Measurements from ENCODE around the gene SLC22A23. TPM values are rescaled to one million over a fixed set of nuclear protein-coding genes. Genes with fewer than 3 reads are reported as not detected.

Gene SLC22A23
- total RNA-seq, 1 experiment from 2014 or later: 2.7 TPM

DNA sequence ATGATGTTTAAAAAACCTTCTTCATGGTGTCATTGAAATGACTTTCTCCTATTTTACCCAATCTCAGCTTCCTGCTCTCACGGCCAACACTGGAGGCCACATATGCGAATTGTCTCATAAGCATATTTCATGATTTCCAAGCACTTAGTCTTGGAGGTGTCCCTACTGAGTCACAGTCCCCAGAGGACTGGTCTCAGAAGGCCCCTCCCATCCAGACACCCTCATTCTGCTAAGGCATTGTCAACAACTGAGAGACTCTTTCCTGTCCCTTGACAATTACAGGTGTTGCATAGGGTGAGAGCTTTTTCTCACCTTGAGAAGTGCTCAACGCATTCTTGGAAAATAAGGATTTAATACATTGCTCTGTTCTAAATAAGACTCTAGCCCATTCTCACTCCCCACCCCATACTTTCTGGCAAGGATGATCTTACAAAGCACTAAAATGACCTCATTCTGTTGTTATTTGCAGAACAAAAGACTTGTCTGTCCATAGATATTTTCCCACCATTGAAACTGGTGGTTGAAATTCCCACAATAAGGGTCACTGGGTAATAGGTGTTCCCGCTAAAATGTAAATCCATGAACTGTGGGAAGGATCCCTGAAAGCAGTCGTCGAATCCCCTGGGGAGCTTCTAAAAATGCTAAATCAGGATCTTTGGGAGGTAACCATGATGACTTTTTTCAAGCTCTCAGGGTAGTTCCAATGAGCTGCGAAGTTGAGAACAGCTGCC is 32.3 kb upstream of the SLC22A23 start:
- H3K4me1 ChIP-seq (replicated peaks): peaks cover 17% of the 10 kb centered on the region
- DNase-seq (ENCODE audit: low read depth in 1 of 2, low spot score in 2 of 2): peak; percentile 56 to 88
- H3K9me3 ChIP-seq (replicated peaks): 0 out of 2 replicates have a peak, but pooled peaks cover 4% of the 10 kb centered on the region
- no peak overlapping the region for H3K4me3 ChIP-seq
- H3K27me3 ChIP-seq (replicated peaks): no peaks in the 10 kb centered on the region
- no peaks in the 10 kb centered on the region for H3K36me3 ChIP-seq
- peak overlapping the region; percentile 74 for H3K27ac ChIP-seq

DNA sequence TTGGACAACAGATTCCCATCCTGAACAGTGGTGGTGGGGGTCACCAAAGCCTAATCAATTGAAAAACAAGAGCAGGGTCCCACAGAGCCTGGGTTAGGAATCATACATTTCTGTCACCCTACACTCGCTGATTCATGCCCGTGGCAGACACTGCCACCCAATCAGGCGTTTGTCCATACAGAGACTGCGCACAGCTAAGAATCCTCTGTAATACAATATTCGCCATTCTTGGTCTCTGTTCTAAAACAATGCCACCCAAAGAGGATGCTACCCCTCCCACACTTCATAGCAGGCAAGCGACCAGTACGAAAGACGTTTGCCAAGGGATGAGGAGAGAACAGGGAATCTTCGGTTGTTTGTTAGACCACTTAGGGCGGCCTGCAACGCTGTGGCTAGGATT is 28.1 kb upstream of the SLC22A23 start:
- H3K36me3 ChIP-seq: no peaks in the 10 kb centered on the region
- H3K9me3 ChIP-seq (replicated peaks): peaks cover 8% of the 10 kb centered on the region
- H3K4me1 ChIP-seq (replicated peaks): peaks cover 25% of the 10 kb centered on the region
- no peaks in the 10 kb centered on the region for H3K27me3 ChIP-seq (replicated peaks)
- H3K27ac ChIP-seq: no peak overlapping the region
- H3K4me3 ChIP-seq: no peak overlapping the region
- DNase-seq (ENCODE audit: low read depth in 1 of 2, low spot score in 2 of 2): no peak

DNA sequence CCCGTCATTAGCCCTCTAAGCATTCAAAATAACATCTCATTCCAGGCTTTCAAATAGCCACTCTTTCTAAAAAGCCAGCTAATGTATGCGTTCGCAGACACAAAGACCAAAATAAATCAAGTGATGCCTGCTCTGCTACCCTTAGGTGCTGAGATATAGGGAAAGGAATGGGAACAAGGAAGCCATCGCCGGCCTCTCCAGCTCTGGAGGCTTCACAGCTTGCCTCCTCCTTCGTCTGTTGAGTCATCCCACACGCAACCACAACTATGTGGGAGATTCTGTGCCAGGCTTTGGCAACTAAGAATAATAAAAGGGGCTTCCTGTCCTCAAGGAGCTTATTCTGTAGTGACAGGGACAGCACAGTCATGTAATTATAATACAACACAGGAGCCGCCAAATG is 27.3 kb upstream of the SLC22A23 start:
- H3K4me3 ChIP-seq: no peak overlapping the region
- H3K36me3 ChIP-seq: no peaks in the 10 kb centered on the region
- H3K27ac ChIP-seq: no peak overlapping the region
- H3K27me3 ChIP-seq (replicated peaks): no peaks in the 10 kb centered on the region
- H3K9me3 ChIP-seq (replicated peaks): peaks cover 13% of the 10 kb centered on the region
- peak in 1 of 2 experiments; percentile 24 for DNase-seq (ENCODE audit: low read depth in 1 of 2, low spot score in 2 of 2)
- peaks cover 17% of the 10 kb centered on the region for H3K4me1 ChIP-seq (replicated peaks)

DNA sequence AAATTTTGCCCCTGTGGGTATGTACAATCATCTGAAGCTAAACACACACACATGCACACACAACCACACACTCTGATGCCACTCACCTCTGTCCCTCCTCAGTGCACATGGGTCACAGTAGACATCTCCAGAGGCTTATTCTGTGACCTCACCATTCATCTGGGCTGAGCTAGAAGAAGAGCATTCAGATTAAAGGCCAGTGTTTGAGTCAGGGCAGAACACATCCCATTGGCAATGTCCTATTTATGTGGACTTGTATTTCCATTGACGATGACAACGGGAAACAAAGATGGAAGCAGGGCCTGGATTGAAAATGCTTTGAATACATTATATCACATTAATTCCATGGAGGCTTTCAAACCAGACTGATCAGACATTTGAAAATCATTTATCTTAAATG is 26.8 kb upstream of the SLC22A23 start:
- H3K9me3 ChIP-seq (replicated peaks): peaks cover 13% of the 10 kb centered on the region
- peaks cover 12% of the 10 kb centered on the region for H3K4me1 ChIP-seq (replicated peaks)
- H3K27me3 ChIP-seq (replicated peaks): no peaks in the 10 kb centered on the region
- H3K4me3 ChIP-seq: no peak overlapping the region
- H3K27ac ChIP-seq: no peak overlapping the region
- H3K36me3 ChIP-seq: no peaks in the 10 kb centered on the region
- no peak for DNase-seq (ENCODE audit: low read depth in 1 of 2, low spot score in 2 of 2)

DNA sequence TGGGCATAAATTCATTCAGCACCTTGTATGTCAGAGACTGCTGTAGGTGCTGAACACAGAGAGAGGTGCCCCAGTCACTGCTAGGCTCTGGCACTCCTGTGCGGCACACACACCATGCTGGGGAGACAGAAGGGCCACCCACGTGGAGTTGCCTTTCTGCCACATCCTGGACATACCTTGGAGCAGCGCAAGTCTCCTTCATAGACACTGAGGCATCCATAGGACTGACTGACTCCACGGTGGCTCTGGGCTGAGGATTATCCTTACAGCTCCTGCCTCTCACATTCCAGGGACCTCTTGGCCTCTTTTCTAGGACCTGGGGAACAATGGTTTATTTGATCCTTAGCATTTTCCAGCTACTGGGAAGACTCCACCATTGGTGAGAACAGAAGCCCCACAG is 26.0 kb upstream of the SLC22A23 start:
- no peak overlapping the region for H3K27ac ChIP-seq
- DNase-seq (ENCODE audit: low read depth in 1 of 2, low spot score in 2 of 2): peak in 1 of 2 experiments; percentile 28
- H3K4me1 ChIP-seq (replicated peaks): peaks cover 12% of the 10 kb centered on the region
- no peaks in the 10 kb centered on the region for H3K36me3 ChIP-seq
- no peaks in the 10 kb centered on the region for H3K27me3 ChIP-seq (replicated peaks)
- H3K9me3 ChIP-seq (replicated peaks): peaks cover 13% of the 10 kb centered on the region
- no peak overlapping the region for H3K4me3 ChIP-seq

DNA sequence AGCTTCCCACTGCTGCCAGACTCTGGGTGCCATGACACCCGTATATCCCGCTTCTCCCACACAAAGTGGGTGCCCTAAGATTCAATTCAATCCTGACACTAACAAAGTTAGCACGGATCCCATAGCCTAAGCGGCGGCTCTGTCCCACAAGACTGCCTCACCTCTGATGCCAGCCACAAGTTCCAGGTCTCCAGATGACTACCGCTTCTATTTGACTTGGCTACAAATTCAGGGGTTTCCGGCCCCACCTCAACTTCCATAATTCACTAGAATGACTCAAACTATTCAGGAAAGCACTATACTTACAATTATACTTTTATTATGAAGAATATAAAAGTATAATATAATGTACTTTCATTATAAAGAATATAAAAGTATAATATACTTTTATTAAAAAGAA is 24.8 kb upstream of the SLC22A23 start:
- no peak overlapping the region for H3K4me3 ChIP-seq
- H3K27ac ChIP-seq: no peak overlapping the region
- no peaks in the 10 kb centered on the region for H3K27me3 ChIP-seq (replicated peaks)
- peaks cover 13% of the 10 kb centered on the region for H3K9me3 ChIP-seq (replicated peaks)
- DNase-seq (ENCODE audit: low read depth in 1 of 2, low spot score in 2 of 2): no peak
- peaks cover 12% of the 10 kb centered on the region for H3K4me1 ChIP-seq (replicated peaks)
- no peaks in the 10 kb centered on the region for H3K36me3 ChIP-seq

DNA sequence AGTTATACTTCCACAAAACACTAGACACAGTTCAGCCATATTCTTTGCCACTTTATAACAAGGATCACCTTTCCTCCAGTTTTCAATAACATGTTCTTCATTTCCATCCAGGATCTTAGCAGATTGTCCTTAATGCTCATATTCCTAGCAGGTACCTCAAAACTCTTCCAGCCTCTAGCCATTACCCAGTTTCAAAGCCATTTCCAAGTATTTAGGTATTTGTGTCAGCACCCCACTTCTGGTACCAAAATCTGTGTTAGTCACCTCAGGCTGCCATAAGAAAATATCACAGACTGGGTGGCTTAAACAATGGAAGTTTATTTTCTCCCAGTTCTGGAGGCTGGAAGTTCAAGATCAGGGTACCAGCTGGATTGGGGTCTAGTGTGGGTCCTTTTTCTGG is 23.2 kb upstream of the SLC22A23 start:
- no peaks in the 10 kb centered on the region for H3K36me3 ChIP-seq
- H3K4me3 ChIP-seq: no peak overlapping the region
- H3K27ac ChIP-seq: no peak overlapping the region
- H3K4me1 ChIP-seq (replicated peaks): peaks cover 12% of the 10 kb centered on the region
- peaks cover 13% of the 10 kb centered on the region for H3K9me3 ChIP-seq (replicated peaks)
- H3K27me3 ChIP-seq (replicated peaks): no peaks in the 10 kb centered on the region
- DNase-seq (ENCODE audit: low read depth in 1 of 2, low spot score in 2 of 2): no peak

DNA sequence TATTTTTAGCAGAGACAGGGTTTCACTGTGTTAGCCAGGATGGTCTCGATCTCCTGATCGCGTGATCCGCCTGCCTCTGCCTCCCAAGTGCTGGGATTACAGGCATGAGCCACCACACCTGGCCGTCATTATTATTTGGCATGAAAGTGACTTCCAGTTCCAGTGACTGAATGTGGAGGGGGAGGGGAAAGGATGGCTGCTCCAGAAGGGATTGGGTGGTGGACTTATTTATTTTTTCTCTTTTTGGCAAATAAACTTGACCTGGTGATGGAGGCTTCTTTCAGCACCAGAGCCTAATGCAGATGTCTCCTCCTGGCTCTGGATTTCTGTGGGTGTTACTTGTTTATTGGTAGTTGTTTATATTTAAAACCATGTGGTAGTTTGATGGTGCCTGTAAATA is 16.9 kb upstream of the SLC22A23 start:
- peak; percentile 69 to 77 for DNase-seq (ENCODE audit: low read depth in 1 of 2, low spot score in 2 of 2)
- no peak overlapping the region for H3K4me3 ChIP-seq
- H3K36me3 ChIP-seq: no peaks in the 10 kb centered on the region
- peak overlapping the region; percentile 73; the same call in 1 of the 2 replicates for H3K27ac ChIP-seq
- no peaks in the 10 kb centered on the region for H3K27me3 ChIP-seq (replicated peaks)
- no peaks in the 10 kb centered on the region; the same call in 1 of the 2 replicates for H3K9me3 ChIP-seq (replicated peaks)
- peaks cover 18% of the 10 kb centered on the region for H3K4me1 ChIP-seq (replicated peaks)

DNA sequence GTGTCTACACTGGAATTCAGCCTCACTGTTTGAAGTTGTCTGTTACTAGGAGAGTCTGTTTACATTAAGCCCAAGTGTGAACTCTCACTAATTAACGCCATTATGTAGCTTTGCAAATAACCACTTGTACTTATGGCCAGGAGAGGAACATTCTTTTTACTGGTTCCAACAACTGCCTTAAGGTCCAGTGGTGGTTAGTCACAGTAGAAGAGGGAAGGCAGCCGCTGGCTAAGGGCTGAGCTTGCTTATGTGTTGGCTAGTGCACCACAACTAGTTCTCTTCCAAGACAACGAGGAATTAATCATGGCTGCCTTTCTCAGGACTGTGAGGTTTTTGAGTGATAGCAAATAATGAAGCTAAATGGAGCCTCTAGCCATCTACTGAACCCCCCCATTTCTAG is 14.9 kb upstream of the SLC22A23 start:
- Histone ChIP-seq H3K9me3 (replicated peaks) (no peaks in the 10 kb centered on the region; the same call in 1 of the 2 replicates), H3K27ac (no peak overlapping the region), H3K4me1 (replicated peaks) (peaks cover 18% of the 10 kb centered on the region), H3K27me3 (replicated peaks) (no peaks in the 10 kb centered on the region), H3K4me3 (no peak overlapping the region), H3K36me3 (no peaks in the 10 kb centered on the region)
- DNase-seq (ENCODE audit: low read depth in 1 of 2, low spot score in 2 of 2): no peak

DNA sequence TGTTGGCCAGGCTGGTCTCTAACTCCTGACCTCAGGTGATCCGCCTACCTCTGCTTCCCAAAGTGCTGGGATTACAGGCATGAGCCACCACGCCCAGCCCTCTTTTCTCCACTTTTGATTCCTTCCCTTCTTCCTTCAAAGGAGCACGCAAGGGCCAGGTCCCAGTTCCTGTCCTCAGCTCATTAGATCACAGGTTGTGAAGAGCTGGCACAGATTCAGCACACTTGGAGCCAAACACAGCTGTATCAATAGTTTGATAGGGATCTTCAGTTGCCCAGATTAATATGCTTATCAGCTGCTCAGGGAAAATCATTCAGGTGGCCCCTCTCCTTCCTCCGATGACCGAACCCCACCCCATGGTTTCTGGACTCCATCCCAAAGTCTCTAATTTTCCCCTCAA is 14.4 kb upstream of the SLC22A23 start:
- Histone ChIP-seq H3K36me3 (no peaks in the 10 kb centered on the region), H3K9me3 (replicated peaks) (no peaks in the 10 kb centered on the region; the same call in 1 of the 2 replicates), H3K4me1 (replicated peaks) (peaks cover 18% of the 10 kb centered on the region), H3K27me3 (replicated peaks) (no peaks in the 10 kb centered on the region), H3K27ac (no peak overlapping the region), H3K4me3 (no peak overlapping the region)
- no peak for DNase-seq (ENCODE audit: low read depth in 1 of 2, low spot score in 2 of 2)

DNA sequence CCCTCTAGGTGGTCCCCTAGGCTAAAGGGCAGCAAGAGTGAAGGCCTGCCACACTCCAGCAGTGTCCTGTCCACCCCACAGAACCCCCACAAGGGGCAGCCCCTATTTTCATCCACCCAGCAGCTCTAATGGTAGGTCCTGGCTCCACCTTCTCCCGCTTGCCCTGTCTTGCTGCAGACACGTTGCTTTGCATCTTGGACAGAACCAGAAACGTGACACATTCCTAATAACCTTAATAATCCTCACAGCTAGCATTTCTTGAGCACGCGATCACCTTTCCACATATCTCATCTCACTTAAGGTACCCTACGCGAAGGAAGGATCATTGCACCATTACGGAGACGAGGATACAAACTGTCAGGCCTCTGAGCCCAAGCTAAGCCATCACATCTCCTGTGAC is 11.7 kb upstream of the SLC22A23 start:
- H3K36me3 ChIP-seq: no peaks in the 10 kb centered on the region
- no peak for DNase-seq (ENCODE audit: low read depth in 1 of 2, low spot score in 2 of 2)
- no peaks in the 10 kb centered on the region for H3K27me3 ChIP-seq (replicated peaks)
- H3K9me3 ChIP-seq (replicated peaks): no peaks in the 10 kb centered on the region; the same call in 1 of the 2 replicates
- peaks cover 11% of the 10 kb centered on the region for H3K4me1 ChIP-seq (replicated peaks)
- no peak overlapping the region for H3K27ac ChIP-seq
- H3K4me3 ChIP-seq: no peak overlapping the region

DNA sequence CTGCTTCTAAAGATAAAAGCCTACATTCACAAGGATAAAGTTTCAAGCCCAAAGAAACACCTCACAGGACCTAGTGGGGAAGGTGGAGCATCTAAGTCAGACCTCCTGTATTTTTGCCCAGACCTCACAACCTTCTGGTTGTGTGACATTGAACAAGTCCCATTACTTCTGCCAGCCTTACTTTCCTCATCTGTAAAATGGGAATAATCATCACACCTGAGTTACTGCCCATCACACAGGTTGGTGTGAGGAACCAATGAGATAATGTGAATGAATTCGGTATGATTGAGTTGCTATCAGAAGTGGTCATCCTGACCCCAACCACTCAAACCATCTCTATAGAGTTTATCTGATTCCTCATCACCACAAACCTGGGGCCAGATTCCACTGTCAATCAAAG is 11.1 kb upstream of the SLC22A23 start:
- Histone ChIP-seq H3K27me3 (replicated peaks) (no peaks in the 10 kb centered on the region), H3K4me1 (replicated peaks) (peaks cover 7% of the 10 kb centered on the region), H3K36me3 (no peaks in the 10 kb centered on the region), H3K9me3 (replicated peaks) (no peaks in the 10 kb centered on the region; the same call in 1 of the 2 replicates), H3K27ac (no peak overlapping the region), H3K4me3 (no peak overlapping the region)
- no peak for DNase-seq (ENCODE audit: low read depth in 1 of 2, low spot score in 2 of 2)

DNA sequence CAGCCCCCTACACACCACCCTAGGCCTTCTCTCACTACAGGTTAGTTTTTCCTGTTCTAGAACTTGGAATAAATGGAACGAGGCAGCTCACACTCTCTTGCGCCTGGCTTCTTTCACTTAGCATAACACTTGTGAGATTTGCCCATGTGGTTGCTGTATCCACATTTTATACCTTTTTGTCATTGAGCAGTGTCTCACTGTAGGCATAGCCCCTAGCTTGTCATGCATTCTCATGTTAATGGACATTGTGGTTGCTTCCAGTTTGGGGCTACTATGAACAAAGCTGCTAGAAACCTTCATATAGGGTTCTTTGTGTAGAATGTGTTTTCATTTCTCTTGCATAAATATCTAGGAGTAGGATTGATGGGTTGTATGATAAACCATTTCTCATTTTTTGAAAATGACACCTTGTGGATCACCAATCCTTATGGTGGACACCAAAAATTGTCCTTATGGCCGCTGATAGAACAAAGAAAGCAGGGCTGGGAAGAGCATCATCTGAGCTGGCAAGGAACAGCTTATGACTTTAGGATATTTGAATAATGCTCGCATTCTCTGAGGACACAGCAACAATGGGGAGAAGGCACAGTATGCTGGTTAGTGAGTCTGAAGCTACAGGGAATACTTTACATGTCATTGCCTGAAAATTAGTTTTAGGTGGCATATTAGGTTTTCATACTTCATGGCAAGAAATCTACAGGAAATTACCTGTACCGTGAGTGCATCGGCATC is 9.8 kb upstream of the SLC22A23 start:
- DNase-seq (ENCODE audit: low read depth in 1 of 2, low spot score in 2 of 2): no peak
- H3K4me1 ChIP-seq (replicated peaks): no peaks in the 10 kb centered on the region; the same call in 1 of the 2 replicates
- H3K27me3 ChIP-seq (replicated peaks): no peaks in the 10 kb centered on the region
- H3K36me3 ChIP-seq: no peaks in the 10 kb centered on the region
- H3K27ac ChIP-seq: no peak overlapping the region
- no peaks in the 10 kb centered on the region; the same call in 1 of the 2 replicates for H3K9me3 ChIP-seq (replicated peaks)
- no peak overlapping the region for H3K4me3 ChIP-seq

DNA sequence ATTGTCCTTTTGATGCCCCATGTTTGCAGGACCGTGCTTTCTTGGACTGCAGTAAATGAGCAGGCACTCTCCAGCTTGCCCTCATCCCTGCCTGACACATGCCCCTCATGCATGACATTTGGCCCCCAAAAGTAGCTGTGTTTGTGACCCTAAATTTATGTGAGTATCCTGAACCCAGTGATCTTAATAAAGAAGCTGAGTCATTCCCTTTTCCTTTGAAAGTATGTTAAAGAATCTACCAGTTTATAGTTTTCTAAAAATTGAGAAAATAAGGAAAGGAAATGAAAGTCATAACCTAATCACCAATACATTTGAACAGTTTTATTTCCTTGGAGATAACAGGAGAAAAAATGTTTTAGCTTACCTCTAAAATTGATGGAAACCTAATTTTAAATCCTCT is 3.4 kb upstream of the SLC22A23 start:
- Histone ChIP-seq H3K36me3 (no peaks in the 10 kb centered on the region), H3K4me1 (replicated peaks) (peaks cover 15% of the 10 kb centered on the region), H3K4me3 (no peak overlapping the region), H3K27ac (no peak overlapping the region), H3K27me3 (replicated peaks) (peaks cover 22% of the 10 kb centered on the region), H3K9me3 (replicated peaks) (no peaks in the 10 kb centered on the region; the same call in 1 of the 2 replicates)
- no peak for DNase-seq (ENCODE audit: low read depth in 1 of 2, low spot score in 2 of 2)

Data from SJSA1 (cell line).